Kidney epithelial cell (primary cell): ENCODE data around the gene ENTREP3. TPM values are rescaled to one million over a fixed set of nuclear protein-coding genes. Genes with fewer than 3 reads are reported as not detected.

Experiments
- DNase-seq: peaks from one replicate; pipeline ENCODE4 v3.0.0-alpha.2; 2010; ENCODE audit warnings: low read depth
- H3K27me3 ChIP-seq: 2 replicates; pipeline ENCODE4 v1.6.0; 2011; ENCODE audit warnings: low read length; ENCODE audit not compliant: control insufficient read depth, insufficient read depth
- H3K36me3 ChIP-seq: 2 replicates; pipeline ENCODE4 v1.5.1; 2011; ENCODE audit warnings: low read length; ENCODE audit not compliant: control insufficient read depth, insufficient read depth
- H3K4me3 ChIP-seq: 2 replicates; pipeline ENCODE4 v1.5.1; 2011; ENCODE audit warnings: low read depth, mild to moderate bottlenecking, control low read depth, low read length
- CTCF ChIP-seq: IDR thresholded peaks from 2 replicates; pipeline ENCODE4 v1.5.1; 2011; ENCODE audit warnings: mild to moderate bottlenecking, moderate library complexity, low read length, control low read depth, inconsistent platforms; ENCODE audit not compliant: insufficient read depth, poor library complexity, severe bottlenecking
- total RNA-seq: library from RNA; depleted of rRNA; stranded (reverse); fragments of >200 nt; gene quantifications from 2 replicates; pipeline ENCODE4 v1.2.3, GENCODE V29; 2015

The ENTREP3 gene
- 13.2 and 24.8 TPM in 2 replicates for total RNA-seq

GRCh38 chr1:155255243-155256007, at the start of gene ENTREP3:
Gene ENTREP3 (minus strand): TSS chr1:155255483. CDS start chr1:155254877, 606 bp downstream.
- H3K36me3 ChIP-seq = no peaks in the 10 kb centered on the region
- no peak for TF ChIP-seq CTCF
- H3K4me3 ChIP-seq = peak within 1 kb of the TSS; percentile 80
- H3K27me3 ChIP-seq = no peaks in the 10 kb centered on the region
- DNase-seq = peak; percentile 34

GRCh38 chr1:155304558-155305063, 49.3 kb upstream of the ENTREP3 start:
- TF ChIP-seq CTCF = no peak
- Histone ChIP-seq H3K27me3 (no peaks in the 10 kb centered on the region), H3K4me3 (no peak overlapping the region), H3K36me3 (no peaks in the 10 kb centered on the region)
- DNase-seq = no peak

GRCh38 chr1:155301342-155301841, 46.1 kb upstream of the ENTREP3 start, which contains the start of gene PKLR:
Gene PKLR (minus strand): TSS chr1:155301438. CDS start chr1:155301395, 43 bp downstream.
- Histone ChIP-seq H3K36me3 (no peaks in the 10 kb centered on the region), H3K4me3 (no peak within 1 kb of the TSS), H3K27me3 (peaks cover 7% of the 10 kb centered on the region)
- DNase-seq = no peak
- no peak for TF ChIP-seq CTCF

GRCh38 chr1:155300553-155301329, 45.5 kb upstream of the ENTREP3 start:
- DNase-seq = no peak
- TF ChIP-seq CTCF = no peak
- Histone ChIP-seq H3K4me3 (no peak overlapping the region), H3K36me3 (no peaks in the 10 kb centered on the region), H3K27me3 (peaks cover 9% of the 10 kb centered on the region)

GRCh38 chr1:155300024-155300423, 44.7 kb upstream of the ENTREP3 start:
- no peak for DNase-seq
- Histone ChIP-seq H3K36me3 (no peaks in the 10 kb centered on the region), H3K4me3 (no peak overlapping the region), H3K27me3 (peaks cover 17% of the 10 kb centered on the region)
- TF ChIP-seq CTCF = no peak
